Cerebellar nuclear complex (tissue), 1 donor: ENCODE data around the gene NR3C1.

Experiments used
- DNase-seq, 2 experiments: peaks; one replicate each; lab custom pipeline; 2025; lab: John Stamatoyannopoulos, UW

Gene NR3C1

GRCh38 chr5:143398451-143399237 is 4.8 kb downstream of the NR3C1 start:
- no peak for DNase-seq

GRCh38 chr5:143398053-143398355 is 5.5 kb downstream of the NR3C1 start:
- no peak for DNase-seq

- no peak for DNase-seq
These were observed 6.0 kb downstream of the NR3C1 start for GRCh38 chr5:143397302-143398052.

- no peak for DNase-seq
These were observed 7.0 kb downstream of the NR3C1 start for GRCh38 chr5:143396353-143396940.

GRCh38 chr5:143395638-143396352 is 7.7 kb downstream of the NR3C1 start:
- no peak for DNase-seq

- DNase-seq: no peak
These were observed 10.0 kb downstream of the NR3C1 start for GRCh38 chr5:143393524-143393923.

GRCh38 chr5:143390941-143391340 is 12.5 kb downstream of the NR3C1 start:
- no peak for DNase-seq

- no peak for DNase-seq
These were observed 13.2 kb downstream of the NR3C1 start for GRCh38 chr5:143390258-143390657.

GRCh38 chr5:143386725-143387124 is 16.8 kb downstream of the NR3C1 start:
- DNase-seq: no peak

- no peak for DNase-seq
These were observed 18.4 kb downstream of the NR3C1 start for GRCh38 chr5:143384865-143385657.

- DNase-seq: no peak
These were observed 19.5 kb downstream of the NR3C1 start for GRCh38 chr5:143383988-143384387.

GRCh38 chr5:143379606-143380005 is 23.9 kb downstream of the NR3C1 start:
- no peak for DNase-seq

GRCh38 chr5:143376911-143377813 is 26.3 kb downstream of the NR3C1 start:
- DNase-seq: no peak

GRCh38 chr5:143376195-143376779 is 27.2 kb downstream of the NR3C1 start:
- no peak for DNase-seq

GRCh38 chr5:143374496-143375217 is 28.8 kb downstream of the NR3C1 start:
- DNase-seq: no peak

- no peak for DNase-seq
These were observed 30.4 kb downstream of the NR3C1 start for GRCh38 chr5:143373076-143373475.

- DNase-seq: no peak
These were observed 31.2 kb downstream of the NR3C1 start for GRCh38 chr5:143372187-143372829.

- DNase-seq: no peak
These were observed 33.0 kb downstream of the NR3C1 start for GRCh38 chr5:143370440-143370839.

- DNase-seq: no peak
These were observed 39.4 kb downstream of the NR3C1 start for GRCh38 chr5:143364061-143364460.
